Measurements from ENCODE around the gene DDIAS. TPM values are rescaled to one million over a fixed set of nuclear protein-coding genes. Genes with fewer than 3 reads are reported as not detected.
"Not testable (repeated sequence)": the region's sequence is repeated elsewhere in the genome, so short reads cannot be mapped to it uniquely, and the experiment has no call there.

Gene DDIAS, protein sequence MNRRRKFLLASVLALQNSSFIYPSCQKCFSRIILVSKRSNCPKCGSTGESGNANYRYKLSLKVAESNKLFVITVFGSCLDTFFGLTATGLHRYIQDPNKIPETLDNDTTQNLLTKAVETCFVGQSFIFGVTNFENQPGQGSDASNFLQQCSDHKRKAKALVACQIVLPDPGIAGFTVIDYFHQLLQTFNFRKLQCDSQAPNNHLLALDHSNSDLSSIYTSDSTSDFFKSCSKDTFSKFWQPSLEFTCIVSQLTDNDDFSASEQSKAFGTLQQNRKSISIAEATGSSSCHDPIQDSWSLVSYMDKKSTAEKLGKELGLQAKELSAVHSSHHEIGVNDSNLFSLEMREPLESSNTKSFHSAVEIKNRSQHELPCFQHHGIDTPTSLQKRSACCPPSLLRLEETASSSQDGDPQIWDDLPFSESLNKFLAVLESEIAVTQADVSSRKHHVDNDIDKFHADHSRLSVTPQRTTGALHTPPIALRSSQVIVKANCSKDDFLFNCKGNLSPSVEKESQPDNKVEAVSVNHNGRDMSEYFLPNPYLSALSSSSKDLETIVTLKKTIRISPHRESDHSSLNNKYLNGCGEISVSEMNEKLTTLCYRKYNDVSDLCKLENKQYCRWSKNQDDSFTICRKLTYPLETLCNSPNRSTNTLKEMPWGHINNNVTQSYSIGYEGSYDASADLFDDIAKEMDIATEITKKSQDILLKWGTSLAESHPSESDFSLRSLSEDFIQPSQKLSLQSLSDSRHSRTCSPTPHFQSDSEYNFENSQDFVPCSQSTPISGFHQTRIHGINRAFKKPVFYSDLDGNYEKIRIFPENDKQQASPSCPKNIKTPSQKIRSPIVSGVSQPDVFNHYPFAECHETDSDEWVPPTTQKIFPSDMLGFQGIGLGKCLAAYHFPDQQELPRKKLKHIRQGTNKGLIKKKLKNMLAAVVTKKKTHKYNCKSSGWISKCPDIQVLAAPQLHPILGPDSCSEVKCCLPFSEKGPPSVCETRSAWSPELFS
- total RNA-seq = 10 to 100 TPM in 1 of 2 donors, 1 to 10 TPM in 1; 6.1 to 17.3 TPM

DNA sequence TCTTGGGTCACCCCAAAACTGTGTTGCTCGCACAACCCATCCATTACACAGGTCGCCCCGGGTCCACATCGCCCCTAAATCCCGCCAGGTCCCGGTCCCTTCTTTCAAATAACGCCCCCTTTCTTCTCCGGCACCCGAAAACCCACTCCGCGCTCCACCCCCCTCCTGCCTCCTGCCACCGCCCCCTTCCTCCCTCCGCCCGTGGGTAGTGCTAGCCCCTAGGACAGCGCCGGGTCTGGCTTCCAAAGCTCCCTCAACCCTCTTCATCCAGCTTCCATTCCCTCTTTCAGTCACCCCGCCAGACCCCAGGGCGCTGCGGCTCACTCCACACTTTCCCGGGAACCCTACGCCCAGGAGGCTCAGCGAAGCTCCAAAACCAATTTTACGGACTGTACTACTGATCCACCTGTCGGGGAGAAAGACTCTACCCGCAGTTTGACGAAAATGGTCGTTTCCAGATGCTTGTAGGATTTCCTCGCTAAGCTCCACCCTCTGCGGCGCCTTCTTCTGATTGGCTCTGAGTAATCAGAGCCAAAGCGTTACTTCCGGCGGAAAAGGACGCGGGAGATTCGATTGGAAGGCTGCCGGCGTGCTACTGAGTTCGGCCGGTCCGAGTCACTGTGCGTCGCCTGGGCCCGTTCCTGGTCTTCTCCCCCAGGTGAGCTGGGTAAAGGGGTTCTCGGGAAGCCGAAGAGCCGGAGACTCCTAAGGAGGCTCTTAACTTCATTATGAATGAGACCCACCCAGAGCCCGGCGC is at the start of gene DDIAS:
DDIAS (plus strand) TSS at position 572 of the 757 bp plus-strand sequence. CDS start 13,003 bp downstream, outside the sequence.
- peaks cover 31% of the 10 kb centered on the region for H3K4me1 Mint-ChIP-seq

DNA sequence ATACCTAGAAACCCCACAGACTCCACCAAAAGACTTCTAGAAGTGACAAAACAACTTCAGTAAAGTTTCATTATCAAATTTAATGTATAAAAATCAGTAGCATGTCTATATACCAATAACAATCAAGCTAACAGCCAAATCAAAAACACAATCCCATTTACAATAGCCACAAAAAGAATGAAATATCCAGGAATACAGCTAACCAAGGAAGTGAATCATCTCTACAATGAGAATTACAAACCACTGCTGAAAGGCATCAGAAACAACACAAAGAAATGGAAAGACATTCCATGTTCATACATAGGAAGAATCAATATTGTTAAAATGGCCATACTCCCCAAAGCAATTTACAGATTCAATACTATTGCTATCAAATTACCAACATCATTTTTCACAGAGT is 47.3 kb upstream of the DDIAS start:
- no peak overlapping the region for H3K4me3 Mint-ChIP-seq
- ATAC-seq (replicated peaks) = no peak
- peaks cover 12% of the 10 kb centered on the region for H3K4me1 Mint-ChIP-seq
- H3K9me3 Mint-ChIP-seq = no peaks in the 10 kb centered on the region
- peaks cover 25% of the 10 kb centered on the region for H3K36me3 Mint-ChIP-seq (ENCODE audit: low read depth)
- no peak overlapping the region for H3K27ac Mint-ChIP-seq
- H3K27me3 Mint-ChIP-seq = no peaks in the 10 kb centered on the region

More for the DNA sequence above, at the start of gene DDIAS:
- Mint-ChIP-seq H3K27me3 (no peaks in the 10 kb centered on the region), H3K36me3 (ENCODE audit: low read depth) (peaks cover 11% of the 10 kb centered on the region), H3K27ac (peak within 1 kb of the TSS; percentile 92), H3K4me3 (peak within 1 kb of the TSS; percentile 92), H3K9me3 (no peaks in the 10 kb centered on the region)
- ATAC-seq (replicated peaks) = peak; percentile 74

DNA sequence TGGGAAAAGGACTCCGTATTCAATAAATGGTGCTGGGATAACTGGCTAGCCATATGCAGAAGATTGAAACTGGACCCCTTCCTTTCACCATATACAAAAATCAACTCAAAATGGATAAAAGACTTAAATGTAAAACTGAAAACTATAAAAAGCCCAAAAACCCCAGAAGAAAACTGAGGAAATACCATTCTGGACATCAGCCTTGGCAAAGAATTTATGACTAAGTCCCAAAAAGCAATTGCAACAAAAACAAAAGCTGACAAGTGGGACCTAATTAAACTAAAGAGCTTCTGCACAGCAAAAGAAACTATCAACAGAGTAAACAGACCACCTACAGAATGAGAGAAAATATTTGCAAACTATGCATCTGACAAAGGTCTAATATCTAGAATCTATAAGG is 46.6 kb upstream of the DDIAS start:
- Mint-ChIP-seq H3K36me3 (ENCODE audit: low read depth) (peaks cover 19% of the 10 kb centered on the region), H3K4me1 (peaks cover 12% of the 10 kb centered on the region)
- H3K9me3 Mint-ChIP-seq; H3K4me3 Mint-ChIP-seq; ATAC-seq (replicated peaks); H3K27ac Mint-ChIP-seq; H3K27me3 Mint-ChIP-seq: not testable (repeated sequence)

DNA sequence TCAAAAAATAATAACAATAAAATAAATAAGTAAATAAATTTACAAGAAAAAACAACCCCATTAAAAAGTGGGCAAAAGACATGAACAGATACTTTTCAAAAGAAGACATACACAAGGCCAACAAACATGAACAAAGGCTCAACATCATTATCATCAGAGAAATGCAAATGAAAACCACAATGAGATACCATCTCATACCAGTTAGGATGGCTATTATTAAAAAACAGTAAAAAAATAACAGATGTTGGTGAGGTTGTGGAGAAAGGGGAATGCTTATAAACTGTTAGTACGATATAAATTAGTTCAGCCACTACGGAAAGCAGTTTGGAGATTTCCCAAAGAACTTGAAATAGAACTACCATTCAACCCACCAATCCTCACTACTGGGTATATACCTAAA is 45.9 kb upstream of the DDIAS start:
- Mint-ChIP-seq H3K27ac (no peak overlapping the region), H3K4me3 (no peak overlapping the region), H3K36me3 (ENCODE audit: low read depth) (peaks cover 13% of the 10 kb centered on the region), H3K9me3 (no peaks in the 10 kb centered on the region), H3K4me1 (peaks cover 12% of the 10 kb centered on the region), H3K27me3 (no peaks in the 10 kb centered on the region)
- no peak for ATAC-seq (replicated peaks)

DNA sequence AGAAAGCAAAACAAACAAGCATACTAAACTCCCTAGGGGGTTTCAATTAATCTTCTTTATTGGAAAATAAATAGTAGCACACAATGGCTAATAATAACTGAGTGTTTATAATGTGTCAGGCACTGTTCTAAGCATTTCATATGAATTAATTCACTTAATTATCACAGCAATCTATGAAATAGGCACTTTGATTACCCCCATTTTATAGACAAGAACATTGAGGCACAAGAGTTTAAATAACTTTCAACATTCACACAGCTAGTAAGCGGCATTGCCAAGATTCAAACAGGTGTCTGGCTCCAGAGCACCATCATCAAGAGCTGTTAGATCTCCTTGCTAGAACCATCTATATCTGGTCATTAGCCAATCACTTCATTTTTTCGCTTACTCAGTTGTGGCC is 44.4 kb upstream of the DDIAS start:
- no peak overlapping the region for H3K4me3 Mint-ChIP-seq
- ATAC-seq (replicated peaks) = no peak
- peaks cover 5% of the 10 kb centered on the region for H3K36me3 Mint-ChIP-seq (ENCODE audit: low read depth)
- no peaks in the 10 kb centered on the region for H3K9me3 Mint-ChIP-seq
- H3K27me3 Mint-ChIP-seq = no peaks in the 10 kb centered on the region
- H3K27ac Mint-ChIP-seq = no peak overlapping the region
- H3K4me1 Mint-ChIP-seq = peaks cover 12% of the 10 kb centered on the region

DNA sequence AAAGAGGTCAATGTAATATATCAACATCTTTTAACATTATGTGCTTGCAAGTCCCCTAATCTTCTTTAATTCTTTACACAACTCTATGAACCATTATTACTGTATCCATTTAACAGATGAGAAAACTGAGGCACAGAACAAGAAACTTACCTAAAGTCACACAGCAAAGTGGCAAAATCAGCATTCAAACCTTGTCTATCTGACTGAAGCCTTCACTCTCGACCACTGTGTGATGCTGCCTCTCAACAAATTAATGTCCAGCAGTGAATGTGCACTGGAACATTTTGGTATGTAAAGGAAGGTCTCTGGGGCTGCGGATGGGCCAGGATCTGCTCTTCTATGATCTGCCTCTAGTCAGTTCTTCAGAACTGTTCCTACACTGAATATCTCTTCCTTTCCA is 43.4 kb upstream of the DDIAS start:
- ATAC-seq (replicated peaks) = no peak
- peaks cover 12% of the 10 kb centered on the region for H3K4me1 Mint-ChIP-seq

DNA sequence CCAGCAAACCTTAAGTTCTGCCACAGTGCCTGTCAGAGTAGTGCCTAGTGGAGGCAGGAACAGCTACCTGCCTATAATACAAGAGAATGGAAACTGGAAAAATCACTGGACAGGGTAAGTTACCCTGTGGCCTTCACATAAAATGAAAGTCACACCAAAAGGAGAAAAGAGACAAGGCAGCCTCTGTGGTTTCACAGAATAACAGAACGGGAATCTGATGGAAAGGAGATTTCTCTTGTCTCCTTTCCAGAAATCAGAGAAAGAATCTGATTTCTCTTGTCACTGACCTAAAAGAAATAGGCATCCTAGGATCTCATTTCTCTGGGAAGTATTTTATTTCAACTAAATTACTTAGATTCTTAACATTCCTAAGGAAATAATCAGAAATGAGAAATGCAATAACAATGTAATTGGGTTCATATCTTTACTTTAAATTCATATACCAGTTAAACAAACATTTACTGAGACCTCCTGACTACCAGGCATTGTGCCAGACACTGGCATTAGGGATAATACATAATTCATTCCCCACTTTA is 42.9 kb upstream of the DDIAS start:
- H3K27me3 Mint-ChIP-seq = no peaks in the 10 kb centered on the region
- peaks cover 12% of the 10 kb centered on the region for H3K4me1 Mint-ChIP-seq
- H3K4me3 Mint-ChIP-seq = no peak overlapping the region
- ATAC-seq (replicated peaks) = no peak
- no peaks in the 10 kb centered on the region for H3K9me3 Mint-ChIP-seq
- peaks cover 5% of the 10 kb centered on the region for H3K36me3 Mint-ChIP-seq (ENCODE audit: low read depth)
- H3K27ac Mint-ChIP-seq = no peak overlapping the region

More for the DNA sequence above, 43.4 kb upstream of the DDIAS start:
- no peaks in the 10 kb centered on the region for H3K9me3 Mint-ChIP-seq
- no peak overlapping the region for H3K4me3 Mint-ChIP-seq
- no peaks in the 10 kb centered on the region for H3K27me3 Mint-ChIP-seq
- H3K36me3 Mint-ChIP-seq (ENCODE audit: low read depth) = peaks cover 5% of the 10 kb centered on the region
- H3K27ac Mint-ChIP-seq = no peak overlapping the region

DNA sequence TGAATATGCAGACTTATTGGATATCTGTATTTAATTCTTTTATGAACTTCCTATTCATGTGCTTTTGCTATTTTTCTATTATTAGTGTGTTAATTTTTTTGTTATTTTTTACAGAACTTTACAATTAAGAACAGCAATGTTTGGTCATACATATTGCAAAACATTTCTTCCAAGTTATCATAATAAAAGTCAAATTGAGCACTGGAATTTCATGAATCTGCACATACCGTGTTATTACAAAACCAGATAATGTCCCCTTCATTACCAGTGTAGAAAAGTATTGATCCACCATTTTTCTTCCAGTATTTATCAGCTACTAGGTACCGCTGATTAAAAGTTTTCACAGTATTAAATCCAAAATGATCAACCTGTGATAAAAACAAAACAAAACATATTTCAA is 41.8 kb upstream of the DDIAS start:
- Mint-ChIP-seq H3K4me1 (peaks cover 4% of the 10 kb centered on the region), H3K36me3 (ENCODE audit: low read depth) (peaks cover 5% of the 10 kb centered on the region), H3K4me3 (no peak overlapping the region), H3K9me3 (no peaks in the 10 kb centered on the region), H3K27ac (no peak overlapping the region), H3K27me3 (no peaks in the 10 kb centered on the region)
- no peak for ATAC-seq (replicated peaks)

DNA sequence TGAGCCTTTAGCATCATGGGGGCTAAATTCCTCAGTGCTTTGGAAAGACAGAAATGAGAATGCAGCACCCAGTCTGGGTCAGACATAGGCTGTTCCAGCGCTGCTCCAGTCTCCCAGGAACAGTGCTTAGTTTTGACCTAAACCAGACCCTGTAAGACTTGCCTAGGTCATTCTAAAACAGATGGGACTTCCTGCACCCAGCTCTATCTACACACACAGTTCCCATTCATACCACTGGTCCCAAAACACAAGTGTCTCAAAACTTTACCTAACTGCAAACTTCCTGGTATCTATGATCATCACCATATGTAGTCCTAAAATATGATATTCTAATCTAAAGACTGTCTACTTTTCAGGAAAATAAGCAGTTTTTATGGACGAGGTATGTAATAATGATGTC is 39.2 kb upstream of the DDIAS start:
- Mint-ChIP-seq H3K4me3 (no peak overlapping the region), H3K27me3 (no peaks in the 10 kb centered on the region), H3K9me3 (no peaks in the 10 kb centered on the region), H3K4me1 (no peaks in the 10 kb centered on the region), H3K27ac (no peak overlapping the region), H3K36me3 (ENCODE audit: low read depth) (no peaks in the 10 kb centered on the region)
- ATAC-seq (replicated peaks) = no peak

DNA sequence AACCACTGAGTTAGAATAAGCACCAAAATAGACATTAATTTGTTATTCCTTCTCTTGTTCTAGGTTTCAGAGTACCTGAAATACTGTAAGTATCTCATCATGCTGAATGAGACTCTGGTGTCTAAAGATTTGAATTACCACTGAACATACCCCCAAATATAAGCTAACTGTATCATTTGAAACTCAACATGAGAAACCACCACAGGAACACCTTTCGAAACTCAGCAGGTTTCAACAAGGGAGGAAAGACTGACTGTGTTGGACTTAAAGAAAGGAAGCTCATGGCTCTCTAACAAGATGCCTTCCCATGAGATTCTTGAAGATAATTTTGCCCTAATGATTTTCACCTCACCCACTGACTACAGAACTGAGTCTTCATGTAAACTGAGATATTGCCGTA is 38.3 kb upstream of the DDIAS start:
- ATAC-seq (replicated peaks) = no peak
- no peaks in the 10 kb centered on the region for H3K27me3 Mint-ChIP-seq
- no peaks in the 10 kb centered on the region for H3K4me1 Mint-ChIP-seq
- H3K4me3 Mint-ChIP-seq = no peak overlapping the region
- H3K9me3 Mint-ChIP-seq = no peaks in the 10 kb centered on the region
- no peak overlapping the region for H3K27ac Mint-ChIP-seq
- no peaks in the 10 kb centered on the region for H3K36me3 Mint-ChIP-seq (ENCODE audit: low read depth)

DNA sequence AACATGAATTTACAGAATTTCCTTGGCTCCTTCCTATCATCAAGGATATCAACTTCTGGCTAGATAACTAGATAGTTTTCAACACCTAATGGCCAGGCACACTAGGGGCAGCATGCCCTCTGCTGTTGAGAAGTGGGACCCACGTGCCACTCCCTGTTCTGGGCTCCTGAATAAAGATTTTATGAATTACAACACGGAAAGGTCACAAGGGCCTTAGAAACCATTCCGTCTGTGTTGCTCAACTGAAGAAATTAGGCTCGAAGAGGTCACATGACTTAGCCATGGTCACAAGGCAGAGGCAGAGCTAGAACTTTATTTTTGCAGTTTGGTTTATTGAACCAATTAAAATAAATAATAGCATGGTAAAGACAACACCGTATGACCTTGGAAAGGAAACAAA is 37.3 kb upstream of the DDIAS start:
- no peaks in the 10 kb centered on the region for H3K36me3 Mint-ChIP-seq (ENCODE audit: low read depth)
- no peak for ATAC-seq (replicated peaks)
- no peaks in the 10 kb centered on the region for H3K9me3 Mint-ChIP-seq
- H3K27ac Mint-ChIP-seq = no peak overlapping the region
- H3K4me3 Mint-ChIP-seq = no peak overlapping the region
- H3K4me1 Mint-ChIP-seq = no peaks in the 10 kb centered on the region
- H3K27me3 Mint-ChIP-seq = no peaks in the 10 kb centered on the region

DNA sequence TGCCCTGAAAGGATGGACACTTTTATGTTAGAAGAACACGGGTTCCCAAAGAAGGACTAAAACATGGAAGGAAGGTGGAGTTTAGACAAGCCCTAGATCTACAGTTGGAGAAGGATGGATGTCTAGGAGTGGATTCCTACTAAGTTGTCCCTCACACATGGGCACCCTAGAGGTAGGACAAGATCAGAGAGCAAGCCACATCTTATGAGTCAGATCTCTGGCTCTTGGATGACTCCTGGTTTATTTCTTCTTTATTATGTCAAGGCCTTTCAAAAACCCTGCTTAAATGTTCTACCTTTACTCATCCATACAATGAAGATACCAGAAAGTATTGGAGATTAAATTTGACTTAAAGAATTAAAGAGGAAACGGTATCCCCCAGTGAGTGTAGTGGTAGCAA is 35.7 kb upstream of the DDIAS start:
- no peak for ATAC-seq (replicated peaks)
- no peaks in the 10 kb centered on the region for H3K4me1 Mint-ChIP-seq
- H3K9me3 Mint-ChIP-seq = no peaks in the 10 kb centered on the region
- no peak overlapping the region for H3K4me3 Mint-ChIP-seq
- no peak overlapping the region for H3K27ac Mint-ChIP-seq
- H3K27me3 Mint-ChIP-seq = no peaks in the 10 kb centered on the region
- H3K36me3 Mint-ChIP-seq (ENCODE audit: low read depth) = no peaks in the 10 kb centered on the region

DNA sequence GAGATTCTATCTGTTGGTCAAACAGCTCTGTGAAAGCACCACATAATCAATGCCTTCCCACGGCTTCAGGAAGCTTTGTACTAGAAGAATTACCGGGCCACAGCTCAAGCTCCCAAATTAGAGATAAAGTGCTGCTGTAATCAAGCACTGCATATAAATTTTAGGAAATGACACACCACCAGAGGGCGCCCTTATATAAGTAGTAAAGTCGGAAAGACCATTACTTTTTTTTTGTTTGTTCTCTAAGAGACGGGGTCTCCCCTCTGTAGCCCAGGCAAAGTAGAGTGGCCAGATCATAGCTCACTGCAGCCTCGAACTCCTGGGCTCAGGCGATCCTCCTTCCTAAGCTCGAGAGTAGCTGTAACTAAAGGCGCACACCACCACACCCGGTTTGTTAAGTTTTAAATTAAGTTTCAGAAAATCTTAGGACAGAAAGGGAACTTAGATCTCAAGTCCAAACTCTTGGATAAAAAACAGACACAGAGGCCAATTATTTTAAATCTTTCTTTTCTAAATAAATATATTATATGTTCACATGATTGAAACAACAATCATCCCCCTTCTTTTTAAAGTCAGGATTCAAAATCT is 33.9 kb upstream of the DDIAS start:
- Mint-ChIP-seq H3K27me3 (no peaks in the 10 kb centered on the region), H3K27ac (peak overlapping the region; percentile 73), H3K4me1 (peaks cover 5% of the 10 kb centered on the region), H3K9me3 (no peaks in the 10 kb centered on the region), H3K36me3 (ENCODE audit: low read depth) (no peaks in the 10 kb centered on the region), H3K4me3 (no peak overlapping the region)
- peak; percentile 46 for ATAC-seq (replicated peaks)

DNA sequence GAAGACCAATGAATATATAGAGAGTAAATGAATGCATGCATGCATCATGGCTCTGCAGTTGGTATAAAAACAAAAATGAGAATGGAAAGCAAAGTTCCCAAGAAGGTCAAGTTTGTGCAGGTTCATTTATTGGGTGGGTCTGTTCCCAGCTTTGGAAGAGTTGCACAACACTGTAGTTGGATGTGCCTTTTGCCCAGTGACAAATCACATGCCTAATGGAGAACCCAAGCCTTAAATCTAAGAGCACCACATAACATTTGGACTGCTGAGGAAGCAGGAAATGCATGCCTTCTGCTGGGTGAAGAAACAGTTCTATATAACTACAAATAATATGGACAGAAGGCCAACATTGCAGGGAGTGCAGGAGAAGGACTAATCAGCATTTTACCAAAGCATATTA is 31.9 kb upstream of the DDIAS start:
- no peak for ATAC-seq (replicated peaks)
- no peaks in the 10 kb centered on the region for H3K9me3 Mint-ChIP-seq
- H3K36me3 Mint-ChIP-seq (ENCODE audit: low read depth) = no peaks in the 10 kb centered on the region
- no peak overlapping the region for H3K27ac Mint-ChIP-seq
- H3K4me3 Mint-ChIP-seq = no peak overlapping the region
- H3K4me1 Mint-ChIP-seq = peaks cover 21% of the 10 kb centered on the region
- H3K27me3 Mint-ChIP-seq = no peaks in the 10 kb centered on the region

Measured in activated T-helper 17 cell treated with anti-CD3 and anti-CD28 coated beads, Interleukin-2, amount 50 U/mL, for 72 hours (primary cell).